Measurements from ENCODE around the gene ARHGAP32.

The ARHGAP32 gene

DNA sequence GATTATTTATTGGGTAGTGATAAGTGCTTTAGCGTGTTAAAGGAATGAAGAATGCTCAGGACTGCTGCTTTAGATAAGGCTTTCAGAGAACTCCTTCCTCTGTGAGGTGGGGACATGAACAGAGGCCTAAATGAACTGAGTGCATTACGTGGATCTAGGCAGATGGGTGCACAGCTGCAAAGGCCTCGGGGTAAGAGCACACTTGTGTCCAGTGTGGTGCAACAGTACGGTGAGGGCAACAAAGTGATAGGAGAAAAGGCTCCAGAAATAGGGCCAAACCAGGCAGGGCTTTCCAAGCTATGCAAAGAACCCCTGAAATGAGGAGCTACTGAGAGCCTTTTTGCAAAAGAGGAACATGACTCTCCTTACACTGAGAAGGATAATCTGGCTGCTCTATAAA is 45.3 kb upstream of the ARHGAP32 start:
- Histone ChIP-seq H3K9me2 (replicated peaks; ENCODE audit: control insufficient read depth, low read length) (no peaks in the 10 kb centered on the region), H4K20me1 (ENCODE audit: control insufficient read depth, insufficient read depth, low read depth, low read length) (no peaks in the 10 kb centered on the region)

DNA sequence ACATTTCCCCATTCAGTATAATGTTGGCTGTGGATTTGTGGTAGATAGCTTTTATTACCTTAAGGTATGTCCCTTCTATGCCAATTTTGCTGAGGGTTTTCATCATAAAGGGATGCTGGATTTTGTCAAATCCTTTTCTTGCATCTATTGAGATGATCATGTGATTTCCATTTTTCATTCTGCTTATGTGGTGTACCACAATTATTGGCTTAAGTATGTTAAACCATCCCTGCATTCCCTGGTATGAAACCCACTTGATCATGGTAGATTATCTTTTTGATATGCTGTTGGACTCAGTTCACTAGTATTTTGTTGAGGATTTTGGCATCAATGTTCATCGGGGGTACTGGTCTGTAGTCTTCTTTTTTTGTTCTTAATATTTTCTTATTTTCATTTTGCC is 44.7 kb upstream of the ARHGAP32 start:
- no peak overlapping the region for H3K4me2 ChIP-seq (ENCODE audit: low read length)
- no peaks in the 10 kb centered on the region; the same call in none of the 2 replicates for H3K27me3 ChIP-seq (ENCODE audit: control insufficient read depth, low read length)
- no peaks in the 10 kb centered on the region for H3K79me2 ChIP-seq (ENCODE audit: control insufficient read depth, low read length)
- H3K9me3 ChIP-seq (ENCODE audit: control insufficient read depth, insufficient read depth, low read length) = no peaks in the 10 kb centered on the region
- no peak overlapping the region for H3K4me3 ChIP-seq (ENCODE audit: low read length)
- no peaks in the 10 kb centered on the region for H3K9me2 ChIP-seq (replicated peaks; ENCODE audit: control insufficient read depth, low read length)
- no peaks in the 10 kb centered on the region for H3K4me1 ChIP-seq (ENCODE audit: control insufficient read depth, low read length)
- TF ChIP-seq, protein P1, sequence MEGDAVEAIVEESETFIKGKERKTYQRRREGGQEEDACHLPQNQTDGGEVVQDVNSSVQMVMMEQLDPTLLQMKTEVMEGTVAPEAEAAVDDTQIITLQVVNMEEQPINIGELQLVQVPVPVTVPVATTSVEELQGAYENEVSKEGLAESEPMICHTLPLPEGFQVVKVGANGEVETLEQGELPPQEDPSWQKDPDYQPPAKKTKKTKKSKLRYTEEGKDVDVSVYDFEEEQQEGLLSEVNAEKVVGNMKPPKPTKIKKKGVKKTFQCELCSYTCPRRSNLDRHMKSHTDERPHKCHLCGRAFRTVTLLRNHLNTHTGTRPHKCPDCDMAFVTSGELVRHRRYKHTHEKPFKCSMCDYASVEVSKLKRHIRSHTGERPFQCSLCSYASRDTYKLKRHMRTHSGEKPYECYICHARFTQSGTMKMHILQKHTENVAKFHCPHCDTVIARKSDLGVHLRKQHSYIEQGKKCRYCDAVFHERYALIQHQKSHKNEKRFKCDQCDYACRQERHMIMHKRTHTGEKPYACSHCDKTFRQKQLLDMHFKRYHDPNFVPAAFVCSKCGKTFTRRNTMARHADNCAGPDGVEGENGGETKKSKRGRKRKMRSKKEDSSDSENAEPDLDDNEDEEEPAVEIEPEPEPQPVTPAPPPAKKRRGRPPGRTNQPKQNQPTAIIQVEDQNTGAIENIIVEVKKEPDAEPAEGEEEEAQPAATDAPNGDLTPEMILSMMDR (IDR thresholded peaks at IDR 0.05; ENCODE audit: low read depth, low read length, poor library complexity, severe bottlenecking) = no peak
- TF ChIP-seq EZH2phosphoT487 (IDR thresholded peaks at IDR 0.05; ENCODE audit: borderline replicate concordance, low read length) = no peak
- no peaks in the 10 kb centered on the region for H3F3A ChIP-seq (ENCODE audit: control insufficient read depth, insufficient read depth)
- H4K20me1 ChIP-seq (ENCODE audit: control insufficient read depth, insufficient read depth, low read depth, low read length) = no peaks in the 10 kb centered on the region
- no peaks in the 10 kb centered on the region for H3K36me3 ChIP-seq (ENCODE audit: control insufficient read depth, low read length)
- H3K27ac ChIP-seq (ENCODE audit: low read depth, low read length) = no peak overlapping the region

More for the DNA sequence above, 45.3 kb upstream of the ARHGAP32 start:
- Histone ChIP-seq H3K79me2 (ENCODE audit: control insufficient read depth, low read length) (no peaks in the 10 kb centered on the region), H3K4me1 (ENCODE audit: control insufficient read depth, low read length) (no peaks in the 10 kb centered on the region), H3K4me3 (ENCODE audit: low read length) (no peak overlapping the region), H3K27ac (ENCODE audit: low read depth, low read length) (no peak overlapping the region), H3F3A (ENCODE audit: control insufficient read depth, insufficient read depth) (no peaks in the 10 kb centered on the region), H3K4me2 (ENCODE audit: low read length) (no peak overlapping the region), H3K36me3 (ENCODE audit: control insufficient read depth, low read length) (no peaks in the 10 kb centered on the region), H3K9me3 (ENCODE audit: control insufficient read depth, insufficient read depth, low read length) (no peaks in the 10 kb centered on the region), H3K27me3 (ENCODE audit: control insufficient read depth, low read length) (no peaks in the 10 kb centered on the region; the same call in none of the 2 replicates)
- no peak for TF ChIP-seq EZH2phosphoT487 (IDR thresholded peaks at IDR 0.05; ENCODE audit: borderline replicate concordance, low read length)
- TF ChIP-seq, protein P1 (IDR thresholded peaks at IDR 0.05; ENCODE audit: low read depth, low read length, poor library complexity, severe bottlenecking) = no peak

DNA sequence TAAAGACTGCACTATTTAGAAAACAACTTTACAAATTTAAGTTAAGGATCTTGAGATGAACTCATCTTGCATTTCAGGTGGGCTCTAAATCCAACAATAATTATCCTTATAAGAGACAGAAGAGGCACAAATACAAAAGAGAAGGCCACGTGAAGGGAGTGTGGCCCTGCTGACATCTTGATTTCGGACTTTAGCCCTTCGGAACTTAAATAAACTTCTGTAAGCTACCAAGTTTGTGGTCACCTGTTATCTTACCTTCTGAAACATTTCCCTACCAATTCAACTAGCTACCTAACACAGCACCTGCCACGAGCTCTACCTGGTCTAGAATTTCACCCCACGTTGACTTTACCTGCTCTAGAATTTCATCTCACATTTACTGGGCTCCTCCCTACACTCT is 42.9 kb upstream of the ARHGAP32 start:
- H3F3A ChIP-seq (ENCODE audit: control insufficient read depth, insufficient read depth) = no peaks in the 10 kb centered on the region
- no peaks in the 10 kb centered on the region for H3K79me2 ChIP-seq (ENCODE audit: control insufficient read depth, low read length)
- no peaks in the 10 kb centered on the region; the same call in 1 of the 2 replicates for H3K27me3 ChIP-seq (ENCODE audit: control insufficient read depth, low read length)
- no peak overlapping the region for H3K4me2 ChIP-seq (ENCODE audit: low read length)
- no peaks in the 10 kb centered on the region for H3K36me3 ChIP-seq (ENCODE audit: control insufficient read depth, low read length)
- no peaks in the 10 kb centered on the region for H3K9me3 ChIP-seq (ENCODE audit: control insufficient read depth, insufficient read depth, low read length)
- no peaks in the 10 kb centered on the region for H3K9me2 ChIP-seq (replicated peaks; ENCODE audit: control insufficient read depth, low read length)
- H3K4me1 ChIP-seq (ENCODE audit: control insufficient read depth, low read length) = no peaks in the 10 kb centered on the region
- no peak overlapping the region for H3K27ac ChIP-seq (ENCODE audit: low read depth, low read length)
- no peak for TF ChIP-seq EZH2phosphoT487 (IDR thresholded peaks at IDR 0.05; ENCODE audit: borderline replicate concordance, low read length)
- TF ChIP-seq, protein P1 (IDR thresholded peaks at IDR 0.05; ENCODE audit: low read depth, low read length, poor library complexity, severe bottlenecking) = no peak
- H4K20me1 ChIP-seq (ENCODE audit: control insufficient read depth, insufficient read depth, low read depth, low read length) = no peaks in the 10 kb centered on the region
- no peak overlapping the region for H3K4me3 ChIP-seq (ENCODE audit: low read length)

Data from DOHH2 (cell line).